Measurements from ENCODE around the gene ANKEF1. TPM values are rescaled to one million over a fixed set of nuclear protein-coding genes. Genes with fewer than 3 reads are reported as not detected.
A peak's percentile ranks its signal among the peaks of the same experiment; 100 is the strongest.
"Not testable (repeated sequence)": the region's sequence is repeated elsewhere in the genome, so short reads cannot be mapped to it uniquely, and the experiment has no call there.

ANKEF1 gene
- total RNA-seq, 2 experiments from 2014 or later = 0.45 to 0.58 TPM

DNA sequence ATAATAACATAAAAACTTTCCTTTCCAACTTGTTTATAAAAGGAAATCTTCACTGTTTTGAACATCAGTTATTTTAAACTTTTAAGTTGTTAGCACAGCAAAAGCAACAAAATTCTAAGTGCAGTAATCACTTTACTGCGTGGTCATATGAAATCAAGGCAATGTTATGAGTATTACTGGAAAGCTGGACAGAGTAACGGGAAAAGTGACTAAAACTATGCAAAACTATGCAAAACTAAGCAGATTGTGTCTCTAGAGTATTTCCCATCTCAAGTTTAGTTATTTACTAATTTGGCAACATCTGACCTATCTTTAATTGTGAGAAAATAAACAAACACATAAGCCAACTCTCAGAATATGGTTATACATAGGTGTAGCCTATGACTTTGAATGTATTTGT is 10.9 kb upstream of the ANKEF1 start:
- no peak for ATAC-seq
- Mint-ChIP-seq H3K4me3 (no peak overlapping the region), H3K27ac (no peak overlapping the region), H3K9me3 (peaks cover 1% of the 10 kb centered on the region), H3K4me1 (ENCODE audit: low read depth) (no peaks in the 10 kb centered on the region), H3K27me3 (peaks cover 37% of the 10 kb centered on the region), H3K36me3 (ENCODE audit: low read depth) (no peaks in the 10 kb centered on the region)
- POLR2A ChIA-PET = no interaction called here
- no peak for DNase-seq
- intact Hi-C loops (cut with micrococcal nuclease) = no loop called here
- CTCF ChIA-PET = no interaction called here
- TF ChIP-seq, protein P1, sequence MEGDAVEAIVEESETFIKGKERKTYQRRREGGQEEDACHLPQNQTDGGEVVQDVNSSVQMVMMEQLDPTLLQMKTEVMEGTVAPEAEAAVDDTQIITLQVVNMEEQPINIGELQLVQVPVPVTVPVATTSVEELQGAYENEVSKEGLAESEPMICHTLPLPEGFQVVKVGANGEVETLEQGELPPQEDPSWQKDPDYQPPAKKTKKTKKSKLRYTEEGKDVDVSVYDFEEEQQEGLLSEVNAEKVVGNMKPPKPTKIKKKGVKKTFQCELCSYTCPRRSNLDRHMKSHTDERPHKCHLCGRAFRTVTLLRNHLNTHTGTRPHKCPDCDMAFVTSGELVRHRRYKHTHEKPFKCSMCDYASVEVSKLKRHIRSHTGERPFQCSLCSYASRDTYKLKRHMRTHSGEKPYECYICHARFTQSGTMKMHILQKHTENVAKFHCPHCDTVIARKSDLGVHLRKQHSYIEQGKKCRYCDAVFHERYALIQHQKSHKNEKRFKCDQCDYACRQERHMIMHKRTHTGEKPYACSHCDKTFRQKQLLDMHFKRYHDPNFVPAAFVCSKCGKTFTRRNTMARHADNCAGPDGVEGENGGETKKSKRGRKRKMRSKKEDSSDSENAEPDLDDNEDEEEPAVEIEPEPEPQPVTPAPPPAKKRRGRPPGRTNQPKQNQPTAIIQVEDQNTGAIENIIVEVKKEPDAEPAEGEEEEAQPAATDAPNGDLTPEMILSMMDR (IDR thresholded peaks at IDR 0.05) = no peak

DNA sequence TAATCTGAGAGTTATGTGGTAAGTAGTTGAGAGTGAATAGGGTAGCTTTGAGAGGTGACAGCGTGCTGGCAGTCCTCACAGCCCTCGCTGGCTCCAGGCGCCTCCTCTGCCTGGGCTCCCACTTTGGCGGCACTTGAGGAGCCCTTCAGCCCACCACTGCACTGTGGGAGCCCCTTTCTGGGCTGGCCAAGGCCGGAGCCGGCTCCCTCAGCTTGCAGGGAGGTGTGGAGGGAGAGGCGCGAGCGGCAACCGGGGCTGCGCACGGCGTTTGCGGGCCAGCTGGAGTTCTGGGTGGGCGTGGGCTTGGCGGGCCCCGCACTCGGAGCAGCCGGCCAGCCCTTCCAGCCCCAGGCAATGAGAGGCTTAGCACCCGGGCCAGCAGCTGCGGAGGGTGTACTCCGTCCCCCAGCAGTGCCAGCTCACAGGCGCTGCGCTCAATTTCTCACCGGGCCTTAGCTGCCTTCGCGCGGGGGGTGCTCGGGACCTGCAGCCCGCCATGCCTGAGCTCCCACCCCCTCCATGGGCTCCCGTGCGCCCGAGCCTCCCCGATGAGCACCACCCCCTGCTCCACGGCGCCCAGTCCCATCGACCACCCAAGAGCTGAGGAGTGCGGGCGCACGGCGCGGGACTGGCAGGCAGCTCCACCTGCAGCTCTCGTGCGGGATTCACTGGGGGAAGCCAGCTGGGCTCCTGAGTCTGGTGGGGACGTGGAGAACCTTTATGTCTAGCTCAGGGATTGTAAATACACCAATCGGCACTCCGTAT is 3.2 kb upstream of the ANKEF1 start:
- H3K9me3 Mint-ChIP-seq; H3K4me3 Mint-ChIP-seq; H3K36me3 Mint-ChIP-seq (ENCODE audit: low read depth); DNase-seq; intact Hi-C loops (cut with micrococcal nuclease); CTCF ChIA-PET; H3K27ac Mint-ChIP-seq; POLR2A ChIA-PET; H3K4me1 Mint-ChIP-seq (ENCODE audit: low read depth); ATAC-seq: not testable (repeated sequence)
- peaks cover 14% of the 10 kb centered on the region for H3K27me3 Mint-ChIP-seq

DNA sequence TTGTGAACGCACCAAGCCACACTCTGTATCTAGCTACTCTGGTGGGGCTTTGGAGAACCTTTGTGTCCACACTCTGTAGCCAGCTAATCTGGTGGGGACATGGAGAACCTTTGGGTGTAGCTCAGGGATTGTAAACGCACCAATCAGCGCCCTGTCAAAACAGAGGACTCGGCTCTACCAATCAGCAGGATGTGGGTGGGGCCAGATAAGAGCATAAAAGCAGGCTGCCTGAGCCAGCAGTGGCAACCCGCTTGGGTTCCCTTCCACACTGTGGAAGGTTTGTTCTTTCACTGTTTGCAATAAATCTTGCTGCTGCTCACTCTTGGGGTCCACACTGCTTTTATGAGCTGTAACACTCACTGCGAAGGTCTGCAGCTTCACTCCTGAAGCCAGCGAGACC is 2.5 kb upstream of the ANKEF1 start:
- intact Hi-C loops (cut with micrococcal nuclease); H3K4me3 Mint-ChIP-seq; H3K4me1 Mint-ChIP-seq (ENCODE audit: low read depth); CTCF ChIA-PET; H3K36me3 Mint-ChIP-seq (ENCODE audit: low read depth); DNase-seq; H3K9me3 Mint-ChIP-seq; ATAC-seq; POLR2A ChIA-PET; H3K27ac Mint-ChIP-seq: not testable (repeated sequence)
- H3K27me3 Mint-ChIP-seq = peaks cover 12% of the 10 kb centered on the region

DNA sequence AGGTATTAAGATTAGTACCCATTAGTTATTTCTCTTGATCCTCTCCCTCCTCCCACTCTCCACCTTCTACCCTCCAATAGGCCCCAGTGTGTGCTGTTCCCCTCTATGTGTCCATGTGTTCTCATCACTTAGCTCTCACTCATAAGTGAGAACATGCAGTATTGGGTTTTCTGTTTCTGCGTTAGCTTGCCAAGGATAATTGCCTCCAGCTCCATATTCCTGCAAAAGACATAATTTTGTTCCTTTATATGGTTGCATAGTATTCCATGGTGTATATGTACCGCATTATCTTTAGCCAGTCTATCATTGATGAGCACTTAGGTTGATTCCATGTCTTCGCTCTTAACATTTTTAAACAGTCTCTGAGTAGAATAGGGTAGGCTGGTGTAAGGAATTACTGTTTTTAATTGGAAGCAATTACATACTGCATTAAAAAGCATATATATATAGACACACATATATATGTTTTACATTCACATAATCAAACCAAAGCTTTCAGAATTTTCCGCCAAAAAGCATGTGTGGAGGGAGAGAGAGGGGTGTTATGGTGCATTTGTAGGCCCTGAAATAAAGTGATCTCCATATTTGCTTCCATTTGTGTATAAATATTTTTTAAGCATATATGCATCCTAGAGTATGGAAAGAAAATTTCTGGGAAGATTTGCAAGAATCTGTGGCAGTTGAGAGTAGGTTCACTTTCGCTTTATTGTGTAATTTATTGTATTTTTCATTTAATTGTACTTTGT is 709 bp upstream of the ANKEF1 start:
- CTCF ChIA-PET = no interaction called here
- TF ChIP-seq, protein P1 (IDR thresholded peaks at IDR 0.05) = no peak
- Mint-ChIP-seq H3K9me3 (no peaks in the 10 kb centered on the region), H3K36me3 (ENCODE audit: low read depth) (no peaks in the 10 kb centered on the region), H3K27me3 (peaks cover 9% of the 10 kb centered on the region), H3K4me1 (ENCODE audit: low read depth) (peaks cover 3% of the 10 kb centered on the region), H3K4me3 (peak overlapping the region; percentile 26), H3K27ac (no peak overlapping the region)
- intact Hi-C loops (cut with micrococcal nuclease) = no loop called here
- POLR2A ChIA-PET = interaction anchor here (0.7 kb wide), 1 partner anchor 56 kb away, joined by 3 read pairs; no protein-coding TSS in a partner anchor
- no peak for DNase-seq
- ATAC-seq = no peak

DNA sequence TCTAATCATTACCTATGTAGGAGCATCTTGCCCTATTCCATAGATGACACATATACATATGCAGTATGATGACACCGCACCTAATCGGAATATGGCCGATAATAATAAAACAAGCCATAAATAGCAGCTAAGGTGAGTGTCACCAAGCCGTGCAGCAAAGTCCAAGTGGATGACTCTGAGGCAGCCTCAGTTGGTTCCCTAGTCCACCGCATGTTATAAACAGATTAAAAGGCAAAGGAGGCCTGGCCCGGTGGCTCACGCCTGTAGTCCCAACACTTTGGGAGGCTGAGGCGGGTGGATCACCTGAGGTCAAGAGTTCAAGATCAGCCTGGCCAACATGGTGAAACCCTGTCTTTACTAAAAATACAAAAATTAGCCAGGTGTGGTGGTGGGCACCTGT is 1.5 kb downstream of the ANKEF1 start:
- H3K36me3 Mint-ChIP-seq (ENCODE audit: low read depth); H3K9me3 Mint-ChIP-seq; H3K4me3 Mint-ChIP-seq; H3K27ac Mint-ChIP-seq; ATAC-seq; H3K27me3 Mint-ChIP-seq; POLR2A ChIA-PET; H3K4me1 Mint-ChIP-seq (ENCODE audit: low read depth); intact Hi-C loops (cut with micrococcal nuclease); DNase-seq: not testable (repeated sequence)
- CTCF ChIA-PET = interaction anchor here (1.3 to 1.4 kb wide), 2 partner anchors 10 to 54 kb away, joined by 3 to 4 read pairs; no protein-coding TSS in a partner anchor

DNA sequence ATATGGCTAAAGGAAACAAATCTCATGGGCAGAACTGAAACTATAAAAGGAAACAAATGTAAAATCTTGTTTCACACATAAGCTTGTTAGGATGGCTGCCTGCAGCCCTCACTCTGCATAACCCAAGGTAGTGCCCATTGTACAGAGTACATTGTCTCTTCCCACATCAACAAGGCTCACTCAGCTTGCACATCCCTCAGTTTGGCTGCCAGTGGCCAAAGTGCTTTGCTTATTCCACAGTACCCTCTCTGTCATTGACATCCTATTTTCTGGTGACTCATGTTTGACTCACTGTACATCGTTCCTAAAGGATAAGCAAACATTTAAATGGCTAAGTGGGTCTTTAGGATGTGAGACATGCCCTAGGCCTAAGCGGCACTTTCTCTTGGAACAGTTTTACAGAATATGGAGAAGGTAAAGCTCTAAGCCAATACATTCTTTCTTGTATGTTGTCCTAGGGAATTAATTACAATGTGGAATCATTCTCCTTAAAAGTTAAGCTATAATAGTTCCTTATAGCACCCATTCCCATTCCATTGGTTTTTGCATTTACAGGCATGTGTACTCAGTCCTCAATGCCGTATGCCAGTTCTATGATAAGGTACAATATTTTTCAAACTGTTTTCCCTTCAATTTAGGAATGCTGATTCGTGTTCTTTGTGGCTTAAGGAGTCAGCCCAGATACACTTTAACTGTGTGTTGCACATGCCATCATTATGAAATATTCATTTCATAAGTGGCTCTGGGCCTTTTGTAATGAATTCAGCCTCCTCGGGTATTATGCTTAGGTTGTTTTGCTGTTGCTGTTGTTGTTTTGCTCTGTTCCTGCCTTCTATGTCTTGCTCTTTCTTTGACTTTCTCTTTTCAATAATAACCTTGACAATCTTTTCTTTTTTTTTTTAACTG is 5.5 kb downstream of the ANKEF1 start:
- Mint-ChIP-seq H3K27me3 (no peaks in the 10 kb centered on the region), H3K4me3 (no peak overlapping the region), H3K4me1 (ENCODE audit: low read depth) (peaks cover 8% of the 10 kb centered on the region), H3K36me3 (ENCODE audit: low read depth) (peaks cover 1% of the 10 kb centered on the region), H3K9me3 (no peaks in the 10 kb centered on the region), H3K27ac (no peak overlapping the region)
- DNase-seq (no peak), ATAC-seq (no peak)
- ChIA-PET POLR2A (no interaction called here), CTCF (no interaction called here)
- TF ChIP-seq, protein P1 (IDR thresholded peaks at IDR 0.05) = no peak
- intact Hi-C loops (cut with micrococcal nuclease) = no loop called here

All from activated CD8-positive, alpha-beta T cell treated with anti-CD3 and anti-CD28 coated beads for 36 hours (primary cell).